NCI-H82 (cell line): ENCODE results near the gene CCDC93.

ENCODE experiments used
- DNase-seq: peaks from one replicate; lab custom pipeline; 2025; lab: John Stamatoyannopoulos, UW

The CCDC93 gene

DNA sequence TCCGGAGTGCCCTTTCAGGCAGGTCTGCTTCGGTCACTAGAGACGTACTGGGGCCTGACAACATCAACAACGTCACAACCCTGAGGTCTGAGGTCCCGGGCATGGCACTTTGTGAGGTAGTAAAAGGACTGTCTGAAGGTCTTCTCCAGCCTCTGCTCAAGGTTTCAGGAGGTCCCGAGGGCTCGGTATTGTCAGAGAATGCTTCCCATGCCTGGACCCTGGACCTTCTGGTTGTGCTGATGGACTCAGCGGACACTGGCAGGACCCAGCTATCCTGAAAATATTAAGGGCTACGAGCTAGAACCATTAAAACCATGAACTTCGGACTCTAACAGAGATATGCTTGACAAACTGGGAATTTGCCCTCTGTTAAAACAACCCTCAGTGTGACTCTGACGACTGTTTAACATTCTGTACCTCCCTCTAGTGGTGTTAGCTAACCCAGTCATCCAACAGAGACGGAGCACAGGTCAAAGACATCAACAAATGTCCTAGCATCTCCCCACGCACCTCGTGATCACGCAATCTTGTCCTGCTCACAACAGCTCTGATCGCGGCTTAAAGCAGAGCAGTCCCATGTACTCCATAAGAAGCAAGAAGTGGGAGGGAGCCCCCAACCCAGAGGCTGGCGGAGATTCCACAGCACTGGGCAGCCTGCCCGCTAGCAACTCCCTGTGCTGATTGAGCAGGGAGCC, 96.5 kb downstream of the CCDC93 start:
- no peak for DNase-seq

DNA sequence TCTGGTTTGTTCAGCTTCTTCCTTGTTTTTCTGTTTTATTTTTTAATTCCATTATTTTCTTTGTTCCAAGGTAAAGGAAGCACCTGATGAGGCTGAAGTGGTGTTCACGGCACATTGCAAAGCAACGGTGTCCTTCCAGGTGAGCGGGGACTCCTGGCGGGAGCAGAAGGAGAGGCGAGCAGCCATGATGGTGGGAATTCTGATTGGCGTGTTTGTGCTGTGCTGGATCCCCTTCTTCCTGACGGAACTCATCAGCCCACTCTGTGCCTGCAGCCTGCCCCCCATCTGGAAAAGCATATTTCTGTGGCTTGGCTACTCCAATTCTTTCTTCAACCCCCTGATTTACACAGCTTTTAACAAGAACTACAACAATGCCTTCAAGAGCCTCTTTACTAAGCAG, 110.9 kb downstream of the CCDC93 start:
- DNase-seq, result no peak

DNA sequence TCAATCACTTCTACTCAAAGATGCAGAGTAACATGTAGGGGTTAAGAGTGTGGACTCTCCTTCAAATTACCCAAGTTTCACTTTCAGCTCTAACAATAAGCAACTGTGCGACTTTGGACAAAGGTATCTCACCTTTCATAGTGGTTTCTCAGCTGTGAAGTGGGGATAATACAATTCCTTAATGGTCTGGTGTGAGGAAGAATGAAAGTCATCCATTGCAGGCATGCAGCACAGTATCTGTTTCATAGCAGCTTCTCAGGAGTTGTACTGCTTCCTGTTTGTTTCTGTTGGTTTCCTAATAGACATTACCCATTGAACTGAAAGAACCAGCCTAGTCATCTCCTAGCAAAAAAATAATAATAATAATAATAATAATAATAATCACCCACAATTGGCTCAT, 125.0 kb downstream of the CCDC93 start:
- DNase-seq, result no peak

DNA sequence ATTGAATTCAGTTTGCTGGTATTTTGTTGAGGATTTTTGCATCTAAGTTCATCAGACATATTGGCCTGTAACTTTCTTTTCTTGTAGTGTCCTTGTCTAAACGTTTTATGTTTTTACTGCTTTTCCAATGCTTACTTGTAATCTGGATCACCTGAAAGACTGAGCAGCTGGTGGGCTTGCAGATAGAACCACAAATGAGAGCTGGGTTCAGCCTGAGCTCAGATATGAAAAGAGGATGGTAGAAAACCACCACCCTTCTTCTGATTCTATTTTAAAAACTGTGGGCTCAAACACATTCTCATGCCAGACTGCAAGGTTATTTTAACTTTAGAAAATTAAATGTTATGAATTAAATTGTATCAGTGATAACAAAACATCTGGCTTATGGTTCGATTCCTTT, 128.6 kb downstream of the CCDC93 start:
- no peak for DNase-seq

DNA sequence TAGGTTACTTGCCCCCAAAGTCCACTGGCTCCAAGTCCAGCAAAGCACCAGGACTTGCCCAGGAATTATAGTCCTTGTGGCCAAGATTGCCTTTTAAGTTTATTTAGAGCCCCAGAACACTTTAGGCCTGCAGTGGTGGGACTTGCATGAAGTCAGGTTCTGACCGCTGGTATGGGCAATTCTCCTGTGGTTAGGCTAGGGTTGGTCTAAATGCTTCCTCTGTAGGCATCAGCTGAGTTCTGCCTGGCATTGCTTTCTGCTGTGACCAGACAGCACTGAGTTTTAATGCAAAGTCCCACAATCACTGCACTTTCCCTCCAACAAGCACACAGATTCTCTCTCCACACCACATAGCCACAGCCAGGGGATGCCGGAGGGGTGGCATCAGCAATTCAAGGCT, 134.9 kb downstream of the CCDC93 start:
- no peak for DNase-seq

DNA sequence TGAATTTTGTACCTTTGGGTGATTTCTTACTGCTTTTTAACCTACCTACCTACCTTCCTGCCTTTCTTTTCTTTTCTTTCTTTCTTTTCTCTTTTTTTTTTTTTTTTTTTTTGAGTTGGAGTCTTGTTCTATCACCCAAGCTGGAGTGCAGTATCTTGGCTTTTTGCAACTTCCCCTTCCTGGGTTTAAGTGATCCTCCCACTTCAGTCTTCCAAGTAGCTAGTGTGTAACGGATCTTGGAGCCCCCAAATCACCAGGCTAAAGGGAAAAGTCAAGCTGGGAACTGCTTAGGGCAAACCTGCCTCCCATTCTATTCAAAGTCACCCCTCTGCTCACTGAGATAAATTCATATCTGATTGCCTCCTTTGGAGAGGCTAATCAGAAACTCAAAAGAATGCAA, 138.1 kb downstream of the CCDC93 start:
- DNase-seq, result no peak
